CD4-positive, alpha-beta T cell treated with Interleukin-4 for 1 hour (primary cell): Measurements from ENCODE around the gene SGTA.

Experiments
- DNase-seq, 2 donors: peaks; one replicate each; pipeline ENCODE4 v3.0.0-alpha.2; 2020 to 2022

The SGTA gene

DNA sequence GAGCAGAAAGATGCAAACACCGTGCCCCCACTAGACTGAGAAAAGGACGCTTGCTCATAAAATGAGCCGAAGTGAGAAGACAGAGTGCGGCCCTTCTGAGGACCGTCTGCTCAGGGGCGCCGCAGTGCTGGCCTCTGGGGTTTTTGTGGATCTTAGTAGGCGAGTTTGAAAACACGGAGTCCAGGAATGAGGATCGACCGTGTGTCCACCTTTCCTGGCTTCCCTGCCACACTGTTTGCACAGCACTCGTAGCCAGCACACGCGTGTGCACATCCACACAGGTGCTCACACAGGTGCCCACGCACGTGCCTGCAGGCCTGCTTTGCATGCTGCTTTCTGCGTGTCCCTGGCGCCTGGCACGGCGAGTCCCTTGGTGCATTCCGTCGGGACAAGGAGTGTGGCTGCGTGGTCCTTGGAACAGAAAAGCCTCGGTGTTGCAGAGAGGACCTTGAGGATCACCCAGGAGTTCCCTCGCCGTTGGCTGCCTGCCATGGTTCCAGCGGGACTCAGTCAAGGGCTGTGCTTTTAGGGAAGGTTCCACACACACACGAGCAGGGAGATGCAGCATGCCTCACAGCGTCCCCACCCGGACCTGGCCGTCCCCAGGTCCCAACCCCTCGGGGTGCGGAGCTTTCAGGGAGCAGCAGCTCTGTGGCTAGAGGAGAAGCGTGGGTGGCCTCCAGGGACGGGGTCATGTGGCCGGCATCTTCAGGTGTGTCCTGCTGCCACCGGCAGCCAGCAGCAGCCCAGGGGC is 26.5 kb upstream of the SGTA start:
- no peak for DNase-seq

DNA sequence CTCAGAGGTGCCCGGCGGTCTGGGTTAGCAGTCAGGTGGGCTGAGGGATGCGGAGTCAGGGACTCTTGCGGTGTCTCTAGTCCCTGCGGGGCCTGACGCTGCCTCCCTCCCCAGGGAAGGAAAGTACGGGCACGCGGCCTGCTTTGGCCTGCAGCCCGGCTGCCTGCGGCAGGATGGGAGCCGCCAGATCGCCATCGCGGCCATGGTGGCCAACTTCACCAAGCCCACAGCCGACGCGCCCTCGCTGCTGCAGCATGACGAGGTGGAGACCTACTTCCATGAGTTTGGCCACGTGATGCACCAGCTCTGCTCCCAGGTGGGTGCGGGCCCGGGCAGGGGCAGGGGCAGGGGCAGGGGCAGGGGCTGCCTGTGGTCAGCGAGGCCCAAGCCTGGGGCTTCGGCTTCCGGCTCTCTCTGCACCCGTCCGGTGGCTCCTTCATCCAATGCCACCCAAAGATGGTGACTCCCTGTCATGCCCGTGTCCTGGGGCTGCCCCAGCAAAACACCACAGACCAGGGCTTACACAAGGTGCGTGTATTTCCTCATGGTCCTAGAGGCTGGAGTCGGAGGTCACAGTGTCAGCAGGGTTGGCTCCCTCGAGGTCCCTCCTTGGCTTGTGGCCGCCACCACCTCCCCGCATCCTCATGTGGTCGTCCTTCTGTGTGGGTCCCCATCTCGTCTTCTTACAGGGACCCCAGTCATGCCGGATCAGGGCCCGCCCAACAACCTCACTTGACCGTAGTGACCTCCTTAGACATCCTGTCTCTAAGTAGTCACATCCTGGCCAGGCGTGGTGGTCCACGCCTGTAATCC is 25.3 kb upstream of the SGTA start:
- DNase-seq: no peak

DNA sequence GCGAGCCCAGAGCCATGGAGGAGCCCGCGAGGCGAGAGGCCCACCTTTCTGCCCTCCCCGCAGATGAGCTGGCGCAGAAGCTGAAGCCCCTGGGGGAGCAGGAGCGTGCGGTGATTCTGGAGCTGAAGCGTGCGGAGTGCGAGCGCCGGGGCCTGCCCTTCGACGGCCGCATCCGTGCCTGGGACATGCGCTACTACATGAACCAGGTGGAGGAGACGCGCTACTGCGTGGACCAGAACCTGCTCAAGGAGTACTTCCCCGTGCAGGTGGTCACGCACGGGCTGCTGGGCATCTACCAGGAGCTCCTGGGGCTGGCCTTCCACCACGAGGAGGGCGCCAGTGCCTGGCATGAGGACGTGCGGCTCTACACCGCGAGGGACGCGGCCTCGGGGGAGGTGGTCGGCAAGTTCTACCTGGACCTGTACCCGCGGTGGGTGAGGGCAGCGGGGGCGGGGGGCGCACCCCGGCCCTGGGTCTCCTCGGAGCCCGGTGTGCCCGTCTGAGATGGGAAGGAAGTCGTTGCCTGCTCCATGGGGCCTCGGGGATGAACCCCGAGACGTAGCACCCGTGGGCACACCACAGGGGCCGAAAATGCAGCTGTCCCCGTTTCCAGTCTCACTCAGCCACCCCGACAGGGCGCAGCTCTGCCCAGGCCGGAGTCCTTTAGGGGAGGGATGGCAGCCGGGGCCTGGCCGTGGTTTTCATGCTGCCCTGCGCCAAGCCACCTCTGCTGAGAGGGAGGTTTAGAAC is 24.5 kb upstream of the SGTA start:
- DNase-seq: no peak

DNA sequence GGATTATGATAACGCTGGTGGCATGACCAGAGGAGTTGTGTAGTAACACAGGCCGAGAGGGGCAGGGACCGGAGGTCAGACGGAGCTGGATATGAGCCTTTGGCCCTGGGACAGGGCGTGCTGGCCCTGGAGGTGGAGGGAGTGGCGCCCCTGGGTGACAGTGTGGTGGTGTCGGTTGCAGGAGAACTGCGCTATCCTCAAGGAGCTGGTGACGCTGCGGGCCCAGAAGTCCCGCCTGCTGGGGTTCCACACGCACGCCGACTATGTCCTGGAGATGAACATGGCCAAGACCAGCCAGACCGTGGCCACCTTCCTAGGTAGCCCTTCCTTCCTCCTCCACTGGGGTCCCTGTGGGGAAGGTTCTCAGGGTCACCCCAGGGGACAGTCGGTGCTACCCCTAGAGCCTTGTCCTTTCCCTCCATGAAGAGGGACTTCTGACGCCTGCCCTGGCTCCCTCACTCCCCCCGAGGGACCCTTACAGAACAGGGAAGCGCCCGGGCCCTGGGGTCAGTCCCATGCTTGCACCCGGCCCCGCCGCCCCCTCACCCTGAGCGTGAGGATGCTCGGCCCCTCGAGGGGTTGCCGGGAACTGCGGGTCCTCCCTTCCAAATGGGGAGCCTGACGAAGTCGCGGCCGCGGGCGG is 23.8 kb upstream of the SGTA start:
- no peak for DNase-seq

DNA sequence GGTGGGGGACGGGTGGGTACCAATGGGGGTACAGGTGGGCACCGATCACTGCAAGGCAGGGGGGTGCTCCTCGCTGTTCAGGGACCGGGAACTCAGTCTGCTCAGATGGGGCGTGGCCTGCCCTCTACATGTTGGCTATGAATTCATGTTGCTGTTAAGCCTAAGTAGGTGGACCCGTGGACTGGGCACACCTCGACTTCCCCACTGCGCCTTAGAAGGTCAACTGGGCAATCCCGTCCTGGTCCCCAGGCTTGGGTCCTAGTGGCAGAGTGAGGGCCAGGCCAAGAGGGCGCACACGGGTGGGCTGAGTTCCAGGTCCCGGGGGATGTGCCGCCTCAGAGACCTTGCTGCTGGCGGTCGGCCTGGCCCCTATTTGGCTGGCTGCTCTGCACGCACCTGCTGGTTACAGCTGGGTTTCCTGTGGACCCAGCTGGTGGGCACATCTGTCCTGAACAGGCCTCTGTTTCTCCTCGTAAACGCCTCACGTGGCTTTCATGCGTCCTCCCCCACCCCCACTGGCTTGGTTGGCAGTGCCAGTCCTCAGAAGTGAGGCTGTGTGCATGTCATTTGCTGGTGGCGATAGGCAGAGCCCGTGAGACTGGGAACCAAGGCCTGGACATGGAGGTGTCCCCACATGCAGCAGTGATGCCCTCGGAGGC is 23.0 kb upstream of the SGTA start:
- DNase-seq: no peak

DNA sequence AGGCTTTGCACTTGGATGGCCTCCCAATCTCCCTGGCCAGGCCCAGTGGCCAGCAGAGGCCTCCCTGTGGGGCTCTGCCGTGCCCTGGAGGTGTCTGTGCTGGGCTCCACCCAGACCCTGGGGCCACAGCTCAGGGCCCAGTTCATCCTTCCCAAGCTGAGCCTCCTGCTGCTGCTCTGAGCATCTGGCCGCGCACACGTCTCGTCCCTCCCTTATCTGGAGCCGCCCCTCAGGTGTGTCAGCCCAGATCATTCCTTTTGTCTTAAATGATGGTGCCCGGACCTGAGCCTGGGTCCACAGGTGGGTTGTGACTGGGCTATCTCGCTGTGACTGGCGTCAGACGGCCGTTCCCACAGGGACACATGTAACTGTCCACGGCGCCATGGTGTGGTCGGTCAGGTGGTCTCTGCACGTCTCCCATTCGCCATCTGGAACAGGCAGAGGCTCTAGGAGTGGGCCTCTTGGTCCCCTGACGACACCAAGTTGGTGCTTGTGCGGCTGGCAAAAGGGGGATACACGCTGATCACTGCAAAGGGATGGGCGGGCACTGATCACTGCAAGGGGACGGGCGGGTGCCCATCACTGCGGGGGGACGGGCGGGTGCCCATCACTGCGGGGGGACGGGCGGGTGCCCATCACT is 22.3 kb upstream of the SGTA start:
- no peak for DNase-seq

DNA sequence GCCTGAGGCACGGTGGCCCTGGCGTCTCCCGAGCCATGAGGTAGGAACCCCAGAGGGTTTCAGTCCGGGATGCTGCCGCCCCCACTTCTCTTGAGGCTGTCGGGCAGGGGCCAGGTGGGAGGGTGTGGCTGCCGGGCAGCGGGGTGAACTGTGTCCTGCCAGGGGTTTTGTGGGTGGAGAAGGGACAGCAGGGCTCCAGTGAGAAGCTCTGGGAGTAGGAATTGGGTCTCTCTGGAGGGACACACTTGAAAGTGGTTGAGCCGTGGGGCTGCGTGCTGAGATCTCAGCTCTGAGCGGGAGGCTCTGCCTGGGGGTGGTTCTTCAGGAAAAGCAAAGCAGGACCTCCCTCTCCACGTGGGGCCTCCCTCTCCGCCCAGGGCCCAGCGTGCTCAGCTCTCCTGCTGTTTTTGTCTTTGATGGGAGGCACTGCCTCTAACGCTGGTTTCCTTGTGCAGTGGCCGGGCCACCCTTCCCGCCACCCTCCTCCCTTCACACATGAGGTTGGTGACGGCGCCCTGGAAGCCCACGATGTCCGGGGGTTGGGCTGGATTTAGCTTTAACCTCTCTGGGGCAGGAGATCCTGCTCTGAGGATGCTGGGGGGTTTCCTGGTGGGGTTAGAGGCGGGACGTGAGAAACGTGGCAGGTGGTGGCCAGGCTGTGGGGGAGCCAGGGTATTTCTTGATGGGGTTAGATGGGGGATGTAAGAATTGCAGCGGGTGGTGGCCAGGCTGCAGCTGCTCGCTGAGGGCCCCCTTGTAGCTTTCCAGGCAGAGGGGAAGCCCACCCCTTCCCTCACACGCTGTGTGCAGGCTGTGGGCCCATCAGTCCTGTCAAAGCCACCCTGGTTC is 21.3 kb upstream of the SGTA start:
- DNase-seq: no peak

DNA sequence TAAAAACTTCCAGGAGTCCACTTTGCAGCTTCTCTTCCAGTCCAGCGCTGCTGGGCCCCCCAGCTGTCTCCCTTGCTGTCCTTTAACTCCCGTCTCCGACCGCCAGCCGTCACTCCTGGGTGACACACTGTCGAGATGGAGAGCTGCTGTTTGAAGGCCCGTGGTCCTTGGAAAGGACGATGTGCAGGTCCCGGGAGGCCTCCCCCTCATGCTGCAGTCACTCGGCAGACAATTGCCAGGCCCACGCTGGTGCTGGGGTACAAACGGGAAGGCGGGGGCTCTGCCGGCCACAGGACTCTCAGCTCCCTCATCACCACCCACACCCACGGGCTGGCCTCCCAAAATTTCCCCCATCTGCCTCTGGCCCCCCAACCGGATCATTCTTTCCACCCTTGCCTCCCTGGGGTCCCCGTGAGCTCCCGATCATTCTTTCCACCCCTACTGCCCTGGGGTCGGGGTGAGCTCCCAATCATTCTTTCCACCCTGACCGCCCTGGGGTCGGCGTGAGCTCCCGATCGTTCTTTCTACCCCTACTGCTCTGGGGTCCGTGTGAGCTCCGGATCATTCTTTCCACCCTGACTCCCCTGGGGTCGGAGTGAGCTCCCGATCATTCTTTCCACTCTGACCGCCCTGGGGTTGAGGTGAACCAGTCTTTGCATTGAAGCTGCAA is 20.5 kb upstream of the SGTA start:
- no peak for DNase-seq

DNA sequence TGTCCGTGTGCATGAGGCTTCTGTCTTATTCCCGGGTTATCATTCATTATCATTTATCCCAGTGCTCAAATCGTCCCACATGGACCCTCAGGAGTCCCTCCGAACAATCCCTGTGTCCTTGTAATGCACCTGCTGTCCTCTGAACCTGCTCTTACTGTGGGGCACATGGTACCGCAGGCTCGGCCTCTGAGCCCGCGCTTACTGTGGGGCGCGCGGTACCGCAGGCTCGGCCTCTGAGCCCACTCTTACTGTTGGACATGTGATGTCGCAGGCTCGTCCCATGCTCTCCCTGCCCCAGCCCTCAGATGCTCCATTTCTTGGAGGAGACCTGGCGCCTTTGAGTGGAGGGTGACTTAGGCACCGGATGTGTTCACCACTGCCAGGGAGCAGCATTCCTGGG is 19.8 kb upstream of the SGTA start:
- DNase-seq: no peak

DNA sequence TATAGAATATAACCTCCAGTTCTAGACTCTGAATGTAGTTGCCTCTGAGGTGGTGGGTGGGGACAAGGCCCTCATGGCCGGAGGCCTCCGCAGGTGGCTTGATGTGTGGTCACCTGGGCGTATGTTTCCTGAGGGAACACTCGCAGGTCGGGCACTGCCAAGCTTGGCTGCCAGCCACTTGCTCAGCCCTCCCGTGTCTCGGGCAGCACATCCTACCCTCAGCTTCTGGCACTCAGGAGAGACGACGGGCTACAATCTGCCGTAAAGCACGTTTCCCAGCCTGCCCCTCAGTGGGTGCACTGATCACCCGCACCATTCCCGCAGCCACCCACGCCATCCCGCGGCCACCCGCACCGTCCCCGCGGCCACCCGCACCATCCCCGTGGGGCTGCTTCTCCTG is 17.4 kb upstream of the SGTA start:
- DNase-seq: no peak

DNA sequence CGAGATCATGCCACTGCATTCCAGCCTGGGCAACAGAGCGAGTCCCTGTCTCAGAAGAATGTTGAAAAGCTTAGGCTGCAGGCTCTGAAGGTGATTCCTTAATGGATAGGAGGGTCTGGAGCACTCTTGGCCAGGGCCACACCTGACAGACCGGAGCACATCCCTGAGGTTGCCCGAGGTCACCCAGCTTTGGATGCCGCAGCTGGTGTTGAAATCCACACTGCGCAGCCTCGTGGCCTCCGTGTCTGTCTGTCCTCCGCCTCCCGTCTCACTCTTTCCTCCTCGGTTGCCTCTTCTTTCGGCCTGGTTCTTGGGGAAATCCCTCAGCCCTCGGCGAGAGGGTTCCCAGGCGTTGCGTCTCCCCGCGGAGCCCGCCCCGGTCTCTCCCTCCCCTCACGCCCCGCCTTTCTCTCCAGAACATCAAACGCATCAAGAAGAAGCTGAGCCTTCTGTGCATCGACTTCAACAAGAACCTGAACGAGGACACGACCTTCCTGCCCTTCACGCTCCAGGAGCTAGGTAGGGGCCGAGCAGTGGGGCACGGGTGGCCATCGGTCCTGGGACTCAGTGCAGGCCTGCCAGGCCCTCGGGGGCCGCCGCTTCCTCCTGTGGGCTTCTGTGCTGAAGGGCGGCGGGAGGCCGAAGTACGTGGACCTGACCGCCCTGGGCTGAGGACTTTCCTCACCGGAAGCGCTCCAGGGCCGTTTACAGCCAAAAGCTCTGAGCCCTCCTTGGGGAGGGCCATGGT is 16.4 kb upstream of the SGTA start:
- no peak for DNase-seq

DNA sequence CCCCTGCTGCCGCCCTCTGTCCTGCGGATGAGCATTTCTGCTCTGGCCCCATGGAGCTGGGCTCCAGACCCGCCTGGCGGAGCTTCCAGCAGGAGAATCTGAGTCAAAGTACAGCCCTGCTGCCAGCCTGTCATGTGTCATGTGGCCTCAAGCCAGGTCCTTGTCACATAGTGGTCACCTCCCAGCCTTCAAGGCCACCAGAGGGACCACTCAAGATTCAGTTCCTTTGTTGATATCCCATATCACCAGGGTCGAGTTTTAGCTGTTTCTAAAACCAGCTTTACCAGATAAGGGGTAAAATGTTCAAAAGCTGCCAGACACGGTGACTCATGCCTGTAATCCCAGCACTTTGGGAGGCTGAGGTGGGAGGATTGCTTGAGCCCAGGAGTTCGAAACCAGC is 15.7 kb upstream of the SGTA start:
- DNase-seq: no peak

DNA sequence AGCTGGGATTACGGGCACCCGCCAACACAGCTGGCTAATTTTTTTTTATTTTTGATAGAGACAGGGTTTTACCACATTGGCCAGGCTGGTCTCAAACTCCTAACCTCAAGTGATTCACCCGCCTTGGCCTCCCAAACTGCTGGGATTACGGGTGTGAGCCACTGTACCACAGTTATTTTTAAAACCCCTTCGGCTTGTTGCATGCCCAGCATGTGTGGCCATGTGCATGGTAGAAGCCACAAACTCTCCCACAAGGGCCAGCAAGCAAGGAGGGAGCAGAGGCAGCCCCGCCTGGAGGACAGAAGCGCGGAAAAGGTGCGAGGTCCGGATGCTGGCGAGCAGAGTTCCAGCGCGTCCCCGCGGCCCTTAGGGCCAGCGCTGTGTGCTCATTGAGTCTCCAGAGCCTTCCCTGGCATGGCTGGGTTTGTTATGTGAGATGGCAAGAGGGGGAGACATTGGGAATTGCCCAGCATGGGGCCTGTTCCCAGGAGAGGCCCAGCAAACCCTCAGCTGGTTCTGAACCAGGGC is 15.1 kb upstream of the SGTA start:
- no peak for DNase-seq

DNA sequence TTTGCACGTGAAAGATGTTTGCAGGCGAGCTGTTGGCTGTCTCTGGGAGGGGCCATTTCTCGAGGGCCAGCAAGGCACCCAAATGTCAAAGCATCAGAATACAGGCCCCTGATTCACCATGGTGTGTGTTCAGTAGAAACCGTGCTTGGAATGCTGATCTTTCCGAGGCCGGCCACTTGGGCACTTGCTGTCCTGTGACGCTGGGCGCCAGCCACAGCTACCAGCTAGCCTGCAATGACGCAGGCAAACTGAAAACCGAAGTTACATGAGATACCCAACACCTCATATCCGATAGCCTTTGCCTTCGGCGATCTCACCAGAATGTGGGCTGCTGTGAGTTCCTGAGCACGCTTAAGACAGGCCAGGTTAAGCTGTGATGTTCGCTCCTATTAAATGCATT is 14.2 kb upstream of the SGTA start:
- no peak for DNase-seq

DNA sequence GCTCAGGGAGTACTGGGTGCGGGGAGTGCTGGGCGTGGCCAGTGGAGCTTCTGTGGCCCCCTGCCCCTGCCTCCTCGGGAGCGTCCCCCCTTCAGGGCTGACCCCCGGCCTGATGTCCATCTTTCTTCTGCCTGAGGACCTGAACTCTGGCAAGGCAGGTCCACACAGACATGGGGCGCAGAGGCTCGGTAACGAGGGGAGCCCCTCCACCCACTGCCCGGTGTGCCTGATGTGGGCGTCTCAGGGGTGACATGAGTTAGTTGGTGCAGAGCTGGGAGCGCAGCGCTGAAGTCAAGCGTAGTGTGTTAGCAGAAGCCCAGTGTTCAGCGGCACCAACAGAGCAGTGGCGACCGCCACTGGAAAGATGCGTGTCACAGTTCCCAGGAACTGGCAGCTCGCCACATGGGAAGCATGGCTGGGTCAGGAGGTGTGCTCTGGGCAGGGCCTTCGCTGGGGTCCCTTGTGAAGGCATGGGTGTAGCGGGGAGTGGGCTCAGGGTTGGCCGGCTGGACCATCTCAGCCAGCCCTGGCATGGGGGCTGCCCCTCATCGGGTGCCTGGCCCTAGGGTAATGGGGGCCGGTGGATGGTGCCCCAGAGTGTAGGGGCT is 13.7 kb upstream of the SGTA start:
- no peak for DNase-seq

DNA sequence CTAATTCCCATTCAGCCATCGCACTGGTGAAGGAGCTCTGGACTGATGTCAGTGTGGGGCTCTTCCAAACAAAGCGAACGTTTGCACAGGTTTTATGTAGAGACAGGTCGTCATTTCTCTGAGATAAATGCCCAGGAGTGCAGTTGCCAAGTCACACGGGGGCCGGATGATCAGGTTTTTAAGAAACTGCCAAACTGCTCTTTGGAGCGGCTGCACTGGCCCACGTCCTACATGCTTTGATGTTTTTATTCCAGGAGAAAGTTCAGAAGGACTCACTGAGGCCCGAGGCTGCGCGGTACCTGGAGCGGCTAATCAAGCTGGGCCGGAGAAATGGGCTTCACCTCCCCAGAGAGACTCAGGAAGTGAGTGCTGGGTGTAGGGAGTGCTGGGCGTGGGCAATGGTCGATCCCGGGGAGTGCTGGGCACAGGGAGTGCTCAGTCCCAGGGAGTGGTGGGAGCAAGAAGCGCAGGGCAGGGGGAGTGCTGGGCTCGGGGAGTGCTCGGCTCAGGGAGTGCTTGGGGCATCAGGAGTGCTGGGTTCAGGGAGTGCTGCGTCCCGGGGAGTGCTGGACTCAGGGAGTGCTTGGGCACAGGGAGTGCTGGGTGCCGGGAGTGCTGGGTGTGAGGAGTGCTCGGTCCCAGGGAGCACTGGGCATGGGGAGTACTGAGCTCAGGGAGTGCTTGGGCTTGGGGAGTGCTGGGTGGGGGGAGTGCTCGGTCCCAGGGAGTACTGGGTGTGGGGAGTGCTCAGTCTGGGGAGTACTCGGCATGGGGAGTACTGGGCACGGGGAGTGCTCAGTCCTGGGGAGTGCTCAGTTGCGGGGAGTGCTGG is 13.0 kb upstream of the SGTA start:
- DNase-seq: no peak

DNA sequence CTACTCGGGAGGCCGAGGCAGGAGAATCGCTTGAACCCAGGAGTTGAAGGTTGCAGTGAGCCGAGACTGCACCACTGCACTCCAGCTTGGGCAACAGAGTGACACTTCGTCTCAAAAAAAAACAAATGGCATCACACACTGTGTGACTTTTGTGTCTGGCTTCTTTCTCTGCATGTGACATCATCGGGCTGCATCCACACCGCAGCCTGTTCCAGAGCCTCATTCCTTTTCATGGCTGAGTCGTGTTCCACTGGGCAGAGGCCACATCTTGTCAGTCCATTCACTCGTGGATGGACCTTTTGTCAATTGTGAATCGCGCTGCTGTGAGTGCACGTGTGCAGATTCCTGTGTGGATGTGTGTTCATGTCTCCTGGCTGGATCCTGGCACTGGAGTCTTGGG is 10.5 kb upstream of the SGTA start:
- DNase-seq: no peak

DNA sequence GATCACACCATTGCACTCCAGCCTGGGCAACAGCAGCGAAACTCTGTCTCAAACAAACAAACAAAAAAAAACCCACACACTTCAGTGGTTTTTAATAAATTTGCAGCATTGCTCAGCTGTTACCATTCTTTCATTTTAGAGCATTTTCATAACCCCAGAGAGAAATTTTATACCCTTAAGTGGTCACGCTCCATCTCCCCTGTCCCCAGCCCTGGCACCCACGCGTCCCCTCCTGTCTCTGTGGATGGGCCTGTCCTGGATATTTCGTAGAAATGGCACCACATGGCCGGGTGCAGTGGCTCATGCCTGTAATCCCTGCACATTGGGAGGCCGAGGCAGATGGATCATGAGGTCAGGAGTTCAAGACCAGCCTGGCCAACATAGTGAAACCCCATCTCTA is 10.1 kb upstream of the SGTA start:
- no peak for DNase-seq
